DMS 273 treated with DMSO at 0.1 percent for 48 hours (cell line): Measurements from ENCODE around the gene SPNS1.
"Not testable (repeated sequence)": the region's sequence is repeated elsewhere in the genome, so short reads cannot be mapped to it uniquely, and the experiment has no call there.

Experiments
- DNase-seq: peaks from one replicate; lab custom pipeline; 2025; lab: John Stamatoyannopoulos, UW

Gene SPNS1, protein sequence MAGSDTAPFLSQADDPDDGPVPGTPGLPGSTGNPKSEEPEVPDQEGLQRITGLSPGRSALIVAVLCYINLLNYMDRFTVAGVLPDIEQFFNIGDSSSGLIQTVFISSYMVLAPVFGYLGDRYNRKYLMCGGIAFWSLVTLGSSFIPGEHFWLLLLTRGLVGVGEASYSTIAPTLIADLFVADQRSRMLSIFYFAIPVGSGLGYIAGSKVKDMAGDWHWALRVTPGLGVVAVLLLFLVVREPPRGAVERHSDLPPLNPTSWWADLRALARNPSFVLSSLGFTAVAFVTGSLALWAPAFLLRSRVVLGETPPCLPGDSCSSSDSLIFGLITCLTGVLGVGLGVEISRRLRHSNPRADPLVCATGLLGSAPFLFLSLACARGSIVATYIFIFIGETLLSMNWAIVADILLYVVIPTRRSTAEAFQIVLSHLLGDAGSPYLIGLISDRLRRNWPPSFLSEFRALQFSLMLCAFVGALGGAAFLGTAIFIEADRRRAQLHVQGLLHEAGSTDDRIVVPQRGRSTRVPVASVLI

DNA sequence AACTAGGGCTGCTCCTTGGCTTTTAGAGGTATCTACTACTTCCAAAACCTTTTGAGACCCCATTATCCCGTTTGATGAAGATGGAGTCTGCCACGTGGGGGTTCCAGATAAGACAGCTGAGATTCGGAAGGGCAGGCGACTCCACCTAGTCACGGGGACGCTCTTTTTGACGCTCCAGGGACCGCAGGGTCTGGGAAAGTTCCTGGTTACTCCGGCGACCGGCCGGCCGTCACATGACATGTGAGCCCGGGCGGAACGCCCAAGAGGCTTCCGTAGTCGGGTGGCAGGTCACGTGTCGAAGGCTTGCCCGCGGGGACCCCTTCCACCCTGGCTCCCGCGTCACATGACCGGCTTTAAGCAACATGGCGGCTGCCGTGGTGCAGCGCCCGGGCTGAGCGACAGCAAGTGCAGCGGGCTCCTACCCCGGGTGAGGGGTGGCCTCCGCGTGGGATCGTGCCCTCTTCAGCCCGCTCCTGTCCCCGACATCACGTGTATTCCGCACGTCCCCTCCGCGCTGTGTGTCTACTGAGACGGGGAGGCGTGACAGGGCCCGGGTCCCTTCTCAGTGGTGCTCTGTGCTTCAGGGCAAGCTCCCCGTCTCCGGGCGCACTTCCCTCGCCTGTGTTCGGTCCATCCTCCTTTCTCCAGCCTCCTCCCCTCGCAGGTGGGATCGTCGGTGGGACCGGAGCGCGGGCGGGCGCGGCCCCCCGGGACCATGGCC lies at the start of gene SPNS1:
TSS of gene SPNS1 (plus strand) at position 342 of the 721 bp plus-strand sequence. CDS start at position 716, 374 bp downstream.
- DNase-seq: peak; percentile 90

GRCh38 chr16:28925386-28926228 lies 49.0 kb upstream of the SPNS1 start:
- no peak for DNase-seq

- not testable (repeated sequence) for DNase-seq
Measured at GRCh38 chr16:28926284-28926683, 48.3 kb upstream of the SPNS1 start.

DNA sequence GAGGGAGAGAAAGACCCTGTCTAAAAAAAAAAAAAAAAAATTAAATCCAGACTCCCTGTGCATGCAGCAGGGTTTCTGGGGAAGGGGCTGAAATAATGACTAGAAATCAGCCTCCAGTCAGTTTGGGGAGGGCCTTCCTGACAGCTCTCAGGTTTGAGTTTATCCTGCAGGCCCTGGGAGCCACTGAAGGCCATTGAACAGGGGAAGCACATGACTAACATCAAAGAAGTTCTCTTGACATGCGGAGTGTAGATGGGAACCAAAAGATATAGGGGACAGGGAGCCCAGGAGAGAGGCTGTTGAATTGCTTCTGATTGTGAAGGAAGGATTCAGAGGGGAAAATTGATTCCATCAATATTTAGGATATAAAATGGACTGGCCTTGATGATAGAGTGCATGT lies 46.8 kb upstream of the SPNS1 start:
- DNase-seq: no peak

DNA sequence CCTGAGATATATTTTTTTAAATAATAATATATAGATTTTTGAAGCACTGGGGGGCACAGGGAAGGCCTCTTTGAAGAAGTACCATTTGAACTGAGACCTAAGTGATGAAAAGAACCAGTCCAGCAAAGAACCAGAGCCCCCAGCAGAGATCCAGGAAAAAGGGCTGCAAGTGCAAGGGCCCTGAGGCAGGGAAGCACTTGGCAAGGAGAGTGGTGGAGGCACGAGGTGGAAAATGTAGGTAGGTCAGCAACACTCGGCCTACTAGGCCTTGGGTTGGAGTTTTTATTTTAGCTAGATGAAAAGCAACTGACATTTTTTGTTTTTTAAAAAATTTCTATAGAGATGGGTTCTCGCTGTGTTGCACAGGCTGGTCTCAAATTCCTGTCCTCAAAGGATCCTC lies 44.4 kb upstream of the SPNS1 start:
- DNase-seq: no peak

- no peak for DNase-seq
Measured at GRCh38 chr16:28930652-28931051, 43.9 kb upstream of the SPNS1 start.

- no peak for DNase-seq
Measured at GRCh38 chr16:28931801-28932225, 42.8 kb upstream of the SPNS1 start, which contains the start of gene CD19. CD19 (plus strand) TSS chr16:28931971; CDS start chr16:28932001, 30 bp downstream.

DNA sequence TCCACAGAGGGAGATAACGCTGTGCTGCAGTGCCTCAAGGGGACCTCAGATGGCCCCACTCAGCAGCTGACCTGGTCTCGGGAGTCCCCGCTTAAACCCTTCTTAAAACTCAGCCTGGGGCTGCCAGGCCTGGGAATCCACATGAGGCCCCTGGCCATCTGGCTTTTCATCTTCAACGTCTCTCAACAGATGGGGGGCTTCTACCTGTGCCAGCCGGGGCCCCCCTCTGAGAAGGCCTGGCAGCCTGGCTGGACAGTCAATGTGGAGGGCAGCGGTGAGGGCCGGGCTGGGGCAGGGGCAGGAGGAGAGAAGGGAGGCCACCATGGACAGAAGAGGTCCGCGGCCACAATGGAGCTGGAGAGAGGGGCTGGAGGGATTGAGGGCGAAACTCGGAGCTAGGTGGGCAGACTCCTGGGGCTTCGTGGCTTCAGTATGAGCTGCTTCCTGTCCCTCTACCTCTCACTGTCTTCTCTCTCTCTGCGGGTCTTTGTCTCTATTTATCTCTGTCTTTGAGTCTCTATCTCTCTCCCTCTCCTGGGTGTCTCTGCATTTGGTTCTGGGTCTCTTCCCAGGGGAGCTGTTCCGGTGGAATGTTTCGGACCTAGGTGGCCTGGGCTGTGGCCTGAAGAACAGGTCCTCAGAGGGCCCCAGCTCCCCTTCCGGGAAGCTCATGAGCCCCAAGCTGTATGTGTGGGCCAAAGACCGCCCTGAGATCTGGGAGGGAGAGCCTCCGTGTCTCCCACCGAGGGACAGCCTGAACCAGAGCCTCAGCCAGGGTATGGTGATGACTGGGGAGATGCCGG lies 42.0 kb upstream of the SPNS1 start:
- peak; percentile 16 for DNase-seq

DNA sequence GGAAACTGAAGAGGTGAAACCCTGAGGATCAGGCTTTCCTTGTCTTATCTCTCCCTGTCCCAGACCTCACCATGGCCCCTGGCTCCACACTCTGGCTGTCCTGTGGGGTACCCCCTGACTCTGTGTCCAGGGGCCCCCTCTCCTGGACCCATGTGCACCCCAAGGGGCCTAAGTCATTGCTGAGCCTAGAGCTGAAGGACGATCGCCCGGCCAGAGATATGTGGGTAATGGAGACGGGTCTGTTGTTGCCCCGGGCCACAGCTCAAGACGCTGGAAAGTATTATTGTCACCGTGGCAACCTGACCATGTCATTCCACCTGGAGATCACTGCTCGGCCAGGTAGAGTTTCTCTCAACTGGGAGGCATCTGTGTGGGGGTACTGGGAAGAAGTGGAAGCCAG lies 41.4 kb upstream of the SPNS1 start:
- no peak for DNase-seq

DNA sequence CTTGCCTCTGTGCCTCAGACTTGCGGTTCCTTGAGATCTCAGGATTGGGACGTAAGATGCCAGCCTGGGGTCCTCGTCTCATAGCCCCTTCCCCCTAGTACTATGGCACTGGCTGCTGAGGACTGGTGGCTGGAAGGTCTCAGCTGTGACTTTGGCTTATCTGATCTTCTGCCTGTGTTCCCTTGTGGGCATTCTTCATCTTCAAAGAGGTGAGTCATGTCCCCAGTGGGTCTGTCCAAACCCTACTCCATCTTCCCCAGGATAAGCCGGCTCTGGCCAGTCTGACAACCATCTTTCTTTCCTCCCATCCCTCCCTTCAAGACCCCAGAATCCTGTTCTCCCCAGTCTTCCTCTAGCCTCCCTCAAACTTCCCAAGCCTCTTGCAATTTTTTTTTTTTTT lies 39.2 kb upstream of the SPNS1 start:
- no peak for DNase-seq

DNA sequence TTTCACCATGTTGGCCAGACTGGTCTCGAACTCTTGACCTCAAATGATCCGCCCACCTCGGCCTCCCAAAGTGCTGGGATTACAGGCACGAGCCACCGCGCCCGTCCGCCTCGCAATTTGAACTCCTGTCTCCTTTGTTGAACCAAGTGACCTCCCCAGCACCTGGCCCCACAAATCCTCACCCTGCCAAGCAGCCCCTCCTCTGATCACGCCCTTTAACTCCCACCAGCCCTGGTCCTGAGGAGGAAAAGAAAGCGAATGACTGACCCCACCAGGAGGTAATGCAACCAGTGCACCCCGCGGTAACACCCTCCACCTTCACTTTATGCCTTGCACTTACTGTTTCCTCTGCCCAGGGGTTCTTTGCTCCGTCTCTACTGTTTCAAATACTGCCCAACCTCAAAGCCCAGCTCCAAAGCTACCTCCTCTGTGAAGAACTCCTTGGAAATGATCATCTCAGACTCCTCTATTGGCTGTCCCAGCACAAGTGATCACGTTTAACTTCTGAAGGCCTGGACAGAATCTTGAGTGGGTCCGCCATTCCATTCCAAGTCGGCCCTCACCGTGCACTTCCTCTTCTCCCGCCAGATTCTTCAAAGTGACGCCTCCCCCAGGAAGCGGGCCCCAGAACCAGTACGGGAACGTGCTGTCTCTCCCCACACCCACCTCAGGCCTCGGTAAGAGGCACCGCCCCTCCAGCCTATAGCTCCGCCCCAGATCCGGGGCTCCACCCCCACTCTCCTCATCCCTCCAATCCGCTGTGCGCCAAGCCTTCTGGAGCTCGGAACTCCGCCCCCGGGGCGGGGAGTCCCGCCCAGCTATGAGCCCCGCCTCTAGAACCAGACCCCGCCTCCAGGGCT lies 38.4 kb upstream of the SPNS1 start:
- DNase-seq: no peak

DNA sequence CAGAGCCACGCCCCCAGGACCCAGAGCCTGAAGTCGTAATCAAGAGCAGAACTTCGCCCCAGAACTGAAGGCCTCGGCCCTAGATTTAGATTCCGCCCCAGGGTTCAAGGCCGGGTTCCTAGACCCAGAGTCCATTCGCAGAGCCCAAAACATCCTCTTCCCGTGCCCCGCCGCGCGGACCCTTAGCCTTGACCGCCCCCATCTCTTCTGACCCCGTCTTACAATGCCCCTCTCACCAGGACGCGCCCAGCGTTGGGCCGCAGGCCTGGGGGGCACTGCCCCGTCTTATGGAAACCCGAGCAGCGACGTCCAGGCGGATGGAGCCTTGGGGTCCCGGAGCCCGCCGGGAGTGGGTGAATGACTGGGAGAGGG lies 37.8 kb upstream of the SPNS1 start:
- DNase-seq: no peak

DNA sequence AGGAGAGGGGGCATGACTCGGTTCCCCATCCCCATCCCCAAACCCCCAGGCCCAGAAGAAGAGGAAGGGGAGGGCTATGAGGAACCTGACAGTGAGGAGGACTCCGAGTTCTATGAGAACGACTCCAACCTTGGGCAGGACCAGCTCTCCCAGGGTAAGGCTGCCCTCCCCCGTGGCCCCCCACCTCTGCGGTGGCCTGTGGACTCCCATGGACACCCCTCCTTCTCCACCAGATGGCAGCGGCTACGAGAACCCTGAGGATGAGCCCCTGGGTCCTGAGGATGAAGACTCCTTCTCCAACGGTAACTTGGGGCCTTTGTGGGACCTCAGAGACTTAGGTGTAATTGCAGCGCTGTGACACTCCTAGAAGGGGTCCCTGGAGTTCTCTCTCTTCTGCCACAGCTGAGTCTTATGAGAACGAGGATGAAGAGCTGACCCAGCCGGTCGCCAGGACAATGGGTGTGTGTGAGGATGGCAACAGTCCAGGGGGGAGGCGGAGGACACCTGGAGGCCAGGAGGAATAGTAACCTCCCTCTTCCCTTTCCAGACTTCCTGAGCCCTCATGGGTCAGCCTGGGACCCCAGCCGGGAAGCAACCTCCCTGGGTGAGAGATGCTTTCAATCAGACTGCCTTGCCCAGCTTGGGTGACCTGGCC lies 37.2 kb upstream of the SPNS1 start:
- DNase-seq: no peak

DNA sequence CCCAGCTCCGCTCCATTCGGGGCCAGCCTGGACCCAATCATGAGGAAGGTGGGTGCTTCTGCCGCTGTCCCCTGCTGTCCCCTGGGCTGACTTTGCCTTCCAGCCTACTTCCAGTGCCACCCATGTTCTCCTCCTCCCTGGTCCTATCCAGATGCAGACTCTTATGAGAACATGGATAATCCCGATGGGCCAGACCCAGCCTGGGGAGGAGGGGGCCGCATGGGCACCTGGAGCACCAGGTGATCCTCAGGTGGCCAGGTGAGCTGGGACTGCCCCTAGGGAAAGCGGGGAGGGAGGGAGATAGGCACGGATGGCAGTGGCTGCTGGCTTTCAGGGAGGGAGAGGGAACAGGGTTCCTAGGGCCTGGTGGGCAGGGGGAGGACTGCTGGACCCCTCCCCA lies 35.9 kb upstream of the SPNS1 start:
- DNase-seq: no peak

DNA sequence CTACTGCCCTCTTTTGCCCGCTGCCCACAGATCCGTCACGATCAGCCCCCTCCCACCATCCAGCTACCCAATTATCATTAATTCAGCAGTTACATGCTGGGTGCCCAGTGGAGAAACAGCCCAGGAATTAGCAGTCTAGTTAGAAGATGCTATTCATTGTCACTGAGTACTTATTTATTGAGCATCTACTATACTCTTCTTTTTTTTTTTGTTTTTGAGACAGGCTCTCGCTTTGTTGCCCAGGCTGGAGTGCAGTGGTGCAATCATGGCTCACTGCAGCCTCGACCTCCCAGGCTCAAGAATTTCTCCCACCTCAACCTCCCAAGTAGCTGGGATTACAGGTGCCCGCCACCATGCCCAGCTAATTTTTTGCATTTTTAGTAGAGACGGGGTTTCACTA lies 34.8 kb upstream of the SPNS1 start:
- not testable (repeated sequence) for DNase-seq

DNA sequence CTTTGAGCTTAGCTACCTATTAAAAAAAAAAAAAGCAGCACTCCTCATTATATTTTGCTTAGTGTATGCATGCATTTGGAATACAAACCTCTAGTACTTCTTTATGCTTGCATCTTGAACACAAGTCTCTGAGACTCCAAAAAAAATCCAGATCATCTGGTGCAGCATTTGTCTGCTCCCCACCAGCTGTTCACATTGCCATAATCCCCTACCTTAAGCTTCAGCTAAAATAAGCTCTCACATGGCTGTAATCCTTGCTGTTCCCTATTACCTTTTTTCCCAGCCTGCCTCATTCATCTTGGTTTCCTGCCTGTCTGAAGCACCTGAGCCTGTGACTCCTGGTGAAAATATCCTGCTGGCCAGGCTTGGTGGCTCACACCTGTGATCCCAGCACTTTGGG lies 31.3 kb upstream of the SPNS1 start:
- no peak for DNase-seq

DNA sequence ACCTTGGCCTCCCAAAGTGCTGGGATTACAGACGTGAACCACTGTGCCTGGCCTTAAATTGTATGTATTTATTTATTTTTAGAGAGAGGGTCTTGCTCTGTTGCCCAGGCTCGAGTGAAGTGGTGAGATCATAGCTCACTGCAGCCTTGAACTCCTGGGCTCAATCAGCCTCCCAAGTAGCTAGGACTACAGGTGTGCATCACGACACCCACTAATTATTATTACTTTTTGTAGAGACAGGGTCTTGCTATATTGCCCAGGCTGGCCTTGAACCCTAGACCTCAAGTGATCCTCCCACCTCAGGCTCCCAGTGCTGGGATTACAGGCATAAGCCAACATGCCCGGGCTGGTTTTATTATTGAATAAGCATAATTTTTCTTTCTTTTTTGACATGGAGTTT lies 27.9 kb upstream of the SPNS1 start:
- no peak for DNase-seq

- DNase-seq: peak; percentile 100
Measured at GRCh38 chr16:28950648-28951409, 23.7 kb upstream of the SPNS1 start, which contains the start of gene NFATC2IP. NFATC2IP (plus strand) TSS chr16:28950937; CDS start chr16:28951012, 75 bp downstream.

- no peak for DNase-seq
Measured at GRCh38 chr16:28951410-28951943, 23.1 kb upstream of the SPNS1 start.
